OCI-LY7 (cell line): ENCODE results near the gene CDK19. TPM values are rescaled to one million over a fixed set of nuclear protein-coding genes. Genes with fewer than 3 reads are reported as not detected.
A peak's percentile ranks its signal among the peaks of the same experiment; 100 is the strongest.

ENCODE experiments used
- BruUV-seq: library from RNA; stranded (reverse); fragments of 400-500 nt; replicated peaks from 2 replicates; lab custom pipeline; 2021; lab: Mats Ljungman, UMichigan
- CTCF ChIA-PET: fragments of 300-600 bp; sonication (Branson Sonifier 250); formaldehyde crosslinking; loops from one replicate; lab custom pipeline; 2022; ENCODE audit warnings: antibody characterized with exemption; ENCODE audit not compliant: unreplicated experiment; lab: Charles Lee
- POLR2A ChIA-PET: fragments of 300-600 bp; sonication (Branson Sonifier 250); formaldehyde crosslinking; loops from one replicate; lab custom pipeline; 2022; ENCODE audit warnings: antibody characterized with exemption; lab: Charles Lee
- DNase-seq: peaks from one replicate; pipeline ENCODE4 v3.0.0-alpha.2; 2015; ENCODE audit warnings: low spot score
- H2AFZ ChIP-seq: fragments of 200-600 bp; sonication (generic), shearing (Covaris generic); 2 replicates; pipeline ENCODE4 v1.6.1; 2014; ENCODE audit warnings: mild to moderate bottlenecking, antibody characterized with exemption, low read length, moderate library complexity
- H3K27ac ChIP-seq: fragments of 200-600 bp; sonication (generic); 2 replicates; pipeline ENCODE4 v1.5.1; 2014; ENCODE audit warnings: mixed run types, low read depth, mild to moderate bottlenecking, moderate library complexity, low read length, inconsistent platforms; ENCODE audit not compliant: poor library complexity, severe bottlenecking
- H3K36me3 ChIP-seq: fragments of 200-600 bp; sonication (generic); 2 replicates; pipeline ENCODE4 v1.6.1; 2014; ENCODE audit warnings: mild to moderate bottlenecking, antibody characterized with exemption, low read length, moderate library complexity, mixed read lengths; ENCODE audit not compliant: insufficient read depth
- H3K4me1 ChIP-seq: fragments of 200-600 bp; sonication (generic); 2 replicates; pipeline ENCODE4 v1.5.1; 2014; ENCODE audit warnings: mild to moderate bottlenecking, low read length; ENCODE audit not compliant: insufficient read depth, poor library complexity, severe bottlenecking
- H3K4me2 ChIP-seq: fragments of 200-600 bp; sonication (generic); 2 replicates; pipeline ENCODE4 v1.6.1; 2014; ENCODE audit warnings: mild to moderate bottlenecking, low read length
- H3K4me3 ChIP-seq: fragments of 200-600 bp; sonication (generic); 2 replicates; pipeline ENCODE4 v1.5.1; 2014; ENCODE audit warnings: mild to moderate bottlenecking, low read depth, low read length; ENCODE audit not compliant: poor library complexity, severe bottlenecking
- H3K79me2 ChIP-seq: fragments of 200-600 bp; sonication (generic); 2 replicates; pipeline ENCODE4 v1.6.1; 2016; ENCODE audit warnings: low read depth, mild to moderate bottlenecking, low read length, moderate library complexity, mixed read lengths; ENCODE audit not compliant: insufficient read depth
- H3K9me2 ChIP-seq: fragments of 200-600 bp; sonication (generic); 2 replicates; pipeline ENCODE4 v1.6.1; 2016; ENCODE audit warnings: mild to moderate bottlenecking, low read length, mixed read lengths; ENCODE audit not compliant: insufficient read depth
- H3K9me3 ChIP-seq: fragments of 200-600 bp; sonication (generic); 2 replicates; pipeline ENCODE4 v1.6.1; 2014; ENCODE audit warnings: mild to moderate bottlenecking, mixed run types, low read length, mixed read lengths
- H4K20me1 ChIP-seq: fragments of 200-600 bp; sonication (generic); 2 replicates; pipeline ENCODE4 v1.6.1; 2014; ENCODE audit warnings: mild to moderate bottlenecking, antibody characterized with exemption, low read length, moderate library complexity, mixed read lengths; ENCODE audit not compliant: insufficient read depth
- CTCF ChIP-seq: fragments of 200-600 bp; sonication (generic); conservative IDR thresholded peaks from 2 replicates; pipeline ENCODE4 v1.5.1; 2014; ENCODE audit warnings: mild to moderate bottlenecking, antibody characterized with exemption, low read length, moderate library complexity, mixed read lengths
- EZH2phosphoT487 ChIP-seq: fragments of 200-600 bp; sonication (generic); IDR thresholded peaks from 2 replicates; pipeline ENCODE4 v1.6.1; 2018; ENCODE audit warnings: low read depth, borderline replicate concordance, mild to moderate bottlenecking, mixed run types, antibody characterized with exemption, low read length, moderate library complexity, mixed read lengths
- intact Hi-C: fragments of 100-400 bp; cut with micrococcal nuclease; formaldehyde crosslinking; loops from one replicate; pipeline ENCODE4 v1.10.0; 2022; ENCODE audit not compliant: unreplicated experiment
- total RNA-seq, 2 experiments: library from RNA; depleted of rRNA in 1 of 2; stranded (reverse); fragments of >200 nt in 1 of 2; shearing (Covaris generic) in 1 of 2; gene quantifications; 2 replicates each; pipeline ENCODE4 v1.2.3, GENCODE V29; 2014 to 2022

The CDK19 gene
- total RNA-seq, 2 experiments from 2014 or later: 15.4 to 35.6 TPM

- Histone ChIP-seq H4K20me1 (no peaks in the 10 kb centered on the region), H3K9me3 (no peaks in the 10 kb centered on the region), H3K27ac (no peak overlapping the region), H3K9me2 (no peaks in the 10 kb centered on the region), H2AFZ (no peak overlapping the region), H3K4me2 (no peak overlapping the region), H3K4me3 (no peak overlapping the region), H3K36me3 (peaks cover 9% of the 10 kb centered on the region), H3K79me2 (peaks cover 3% of the 10 kb centered on the region; the same call in 1 of the 2 replicates), H3K4me1 (peaks cover 9% of the 10 kb centered on the region)
- no TSS peak for BruUV-seq
- ChIA-PET POLR2A (no interaction called here), CTCF (no interaction called here)
- DNase-seq: no peak
- intact Hi-C loops: no loop called here
- TF ChIP-seq EZH2phosphoT487 (no peak), CTCF (no peak)
These were observed 37.6 kb downstream of the CDK19 start for GRCh38 chr6:110777636-110778035.

GRCh38 chr6:110776413-110776812, 38.9 kb downstream of the CDK19 start:
- Histone ChIP-seq H3K79me2 (peaks cover 3% of the 10 kb centered on the region; the same call in 1 of the 2 replicates), H3K4me3 (no peak overlapping the region), H2AFZ (no peak overlapping the region), H3K9me2 (no peaks in the 10 kb centered on the region), H4K20me1 (no peaks in the 10 kb centered on the region), H3K4me1 (peaks cover 3% of the 10 kb centered on the region), H3K27ac (no peak overlapping the region), H3K4me2 (no peak overlapping the region), H3K9me3 (no peaks in the 10 kb centered on the region), H3K36me3 (peaks cover 21% of the 10 kb centered on the region)
- no peak for TF ChIP-seq EZH2phosphoT487
- DNase-seq: no peak
- POLR2A ChIA-PET: no interaction called here
- intact Hi-C loops: no loop called here
- CTCF ChIA-PET: no interaction called here
- BruUV-seq: no TSS peak

GRCh38 chr6:110769923-110770322, 45.3 kb downstream of the CDK19 start:
- peaks cover 6% of the 10 kb centered on the region; the same call in 1 of the 2 replicates for H3K9me3 ChIP-seq
- ChIA-PET CTCF (no interaction called here), POLR2A (interaction anchor here (0.6 to 1.2 kb wide), 6 partner anchors 13 to 63 kb away, joined by 3 to 6 read pairs (median 3); partner anchors contain the start of gene CDK19)
- no peak overlapping the region for H2AFZ ChIP-seq
- H4K20me1 ChIP-seq: no peaks in the 10 kb centered on the region
- H3K27ac ChIP-seq: no peak overlapping the region
- intact Hi-C loops: no loop called here
- peak; percentile 14 for DNase-seq
- H3K9me2 ChIP-seq: no peaks in the 10 kb centered on the region
- no peaks in the 10 kb centered on the region for H3K79me2 ChIP-seq
- no peaks in the 10 kb centered on the region for H3K4me1 ChIP-seq
- TF ChIP-seq CTCF: no peak
- TF ChIP-seq EZH2phosphoT487: no peak
- no peak overlapping the region for H3K4me3 ChIP-seq
- H3K4me2 ChIP-seq: no peak overlapping the region
- BruUV-seq: no TSS peak
- H3K36me3 ChIP-seq: peaks cover 58% of the 10 kb centered on the region
